Measurements from ENCODE around the gene C2orf72.

DNA sequence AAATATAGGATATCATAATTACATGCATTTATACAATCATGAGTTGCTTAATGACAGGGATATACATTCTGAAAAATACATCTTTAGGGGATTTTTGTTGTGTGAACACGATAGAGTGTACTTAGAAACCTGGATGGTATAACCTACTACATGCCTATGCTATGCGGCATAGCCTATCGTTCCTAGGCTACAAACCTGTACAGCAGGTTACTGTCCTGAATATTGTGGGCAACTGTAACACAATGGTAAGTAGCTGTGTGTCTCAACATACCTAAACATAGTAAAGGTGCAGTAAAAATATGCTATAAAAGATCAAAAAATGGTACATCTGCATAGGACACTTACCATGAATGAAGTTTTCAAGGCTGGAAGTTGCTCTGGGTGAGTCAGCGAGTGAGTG, 6.5 kb downstream of the C2orf72 start:
- TF ChIP-seq POLR2AphosphoS5 (IDR thresholded peaks at IDR 0.05) = no peak
- TF ChIP-seq, protein P1, sequence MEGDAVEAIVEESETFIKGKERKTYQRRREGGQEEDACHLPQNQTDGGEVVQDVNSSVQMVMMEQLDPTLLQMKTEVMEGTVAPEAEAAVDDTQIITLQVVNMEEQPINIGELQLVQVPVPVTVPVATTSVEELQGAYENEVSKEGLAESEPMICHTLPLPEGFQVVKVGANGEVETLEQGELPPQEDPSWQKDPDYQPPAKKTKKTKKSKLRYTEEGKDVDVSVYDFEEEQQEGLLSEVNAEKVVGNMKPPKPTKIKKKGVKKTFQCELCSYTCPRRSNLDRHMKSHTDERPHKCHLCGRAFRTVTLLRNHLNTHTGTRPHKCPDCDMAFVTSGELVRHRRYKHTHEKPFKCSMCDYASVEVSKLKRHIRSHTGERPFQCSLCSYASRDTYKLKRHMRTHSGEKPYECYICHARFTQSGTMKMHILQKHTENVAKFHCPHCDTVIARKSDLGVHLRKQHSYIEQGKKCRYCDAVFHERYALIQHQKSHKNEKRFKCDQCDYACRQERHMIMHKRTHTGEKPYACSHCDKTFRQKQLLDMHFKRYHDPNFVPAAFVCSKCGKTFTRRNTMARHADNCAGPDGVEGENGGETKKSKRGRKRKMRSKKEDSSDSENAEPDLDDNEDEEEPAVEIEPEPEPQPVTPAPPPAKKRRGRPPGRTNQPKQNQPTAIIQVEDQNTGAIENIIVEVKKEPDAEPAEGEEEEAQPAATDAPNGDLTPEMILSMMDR (IDR thresholded peaks at IDR 0.05) = no peak

All from breast epithelium (tissue), 3 donors.